IPS-11a (cell line): Measurements from ENCODE around the gene GLT8D1.

Source experiments
- H3K4me3 ChIP-seq: one replicate; pipeline ENCODE4 v1.5.1; 2013; ENCODE audit warnings: low read depth, low read length, control low read depth

The GLT8D1 gene

GRCh38 chr3:52714335-52715302 lies 9.0 kb upstream of the GLT8D1 start:
- peak overlapping the region; percentile 35 for H3K4me3 ChIP-seq

GRCh38 chr3:52712291-52713212 lies 7.0 kb upstream of the GLT8D1 start:
- H3K4me3 ChIP-seq: no peak overlapping the region

- H3K4me3 ChIP-seq: no peak overlapping the region
These were observed 4.9 kb upstream of the GLT8D1 start for GRCh38 chr3:52710512-52710911.

GRCh38 chr3:52707585-52707984 lies 2.0 kb upstream of the GLT8D1 start:
- H3K4me3 ChIP-seq: no peak overlapping the region

GRCh38 chr3:52705438-52705687 lies 228 bp downstream of the GLT8D1 start:
- peak overlapping the region; percentile 90 for H3K4me3 ChIP-seq

GRCh38 chr3:52704611-52705437 lies 767 bp downstream of the GLT8D1 start:
- peak overlapping the region; percentile 90 for H3K4me3 ChIP-seq

- no peak overlapping the region for H3K4me3 ChIP-seq
These were observed 2.2 kb downstream of the GLT8D1 start for GRCh38 chr3:52703341-52703740.

GRCh38 chr3:52697632-52697965 lies 8.0 kb downstream of the GLT8D1 start:
- H3K4me3 ChIP-seq: no peak overlapping the region

GRCh38 chr3:52696830-52697631 lies 8.6 kb downstream of the GLT8D1 start:
- no peak overlapping the region for H3K4me3 ChIP-seq

GRCh38 chr3:52695798-52696671 lies 9.6 kb downstream of the GLT8D1 start:
- no peak overlapping the region for H3K4me3 ChIP-seq

GRCh38 chr3:52694528-52695189 lies 10.9 kb downstream of the GLT8D1 start:
- no peak overlapping the region for H3K4me3 ChIP-seq

GRCh38 chr3:52693071-52693470 lies 12.5 kb downstream of the GLT8D1 start:
- H3K4me3 ChIP-seq: no peak overlapping the region

- H3K4me3 ChIP-seq: no peak overlapping the region
These were observed 15.0 kb downstream of the GLT8D1 start for GRCh38 chr3:52690560-52690959.

- no peak overlapping the region for H3K4me3 ChIP-seq
These were observed 16.4 kb downstream of the GLT8D1 start for GRCh38 chr3:52689151-52689550.

- no peak overlapping the region for H3K4me3 ChIP-seq
These were observed 17.3 kb downstream of the GLT8D1 start for GRCh38 chr3:52688266-52688665.

GRCh38 chr3:52685709-52686691 lies 19.6 kb downstream of the GLT8D1 start, which contains the start of the genes GNL3 and PBRM1:
Gene GNL3, plus strand, starts transcription at chr3:52686032. Its CDS starts 61 bp downstream, at chr3:52686093.
Gene PBRM1, minus strand, starts transcription at chr3:52685913.
- H3K4me3 ChIP-seq: peak within 1 kb of the TSS; percentile 100

- peak overlapping the region; percentile 100 for H3K4me3 ChIP-seq
These were observed 20.3 kb downstream of the GLT8D1 start for GRCh38 chr3:52685285-52685708.
